ENCODE results near the gene PRDM16. TPM values are rescaled to one million over a fixed set of nuclear protein-coding genes. Genes with fewer than 3 reads are reported as not detected.

The PRDM16 gene
- total RNA-seq, 1 experiment from 2014 or later, result 6.1 TPM

- intact Hi-C loops (cut with micrococcal nuclease), result no loop called here
- ChIA-PET POLR2A (no interaction called here), RAD21 (ENCODE audit: low non-redundant PET in 1 of 2, low total read pairs in 2 of 2, uncharacterized antibody in 2 of 2, unreplicated experiment in 2 of 2) (no interaction called here), CTCF (no interaction called here)
- BruUV-seq (replicated peaks), result no TSS peak
- TF ChIP-seq POLR2A (IDR thresholded peaks at IDR 0.05; ENCODE audit: borderline replicate concordance, extremely low read depth, insufficient read depth, insufficient read length), result no peak
- Histone ChIP-seq H3K4me1 (ENCODE audit: control insufficient read depth in 1 of 2, insufficient read depth in 2 of 2, low read length in 2 of 2) (no peaks in the 10 kb centered on the region), H3K36me3 (ENCODE audit: control insufficient read depth in 1 of 2, insufficient read depth in 2 of 2, low read length in 2 of 2) (no peaks in the 10 kb centered on the region), H4K20me1 (ENCODE audit: insufficient read depth) (no peaks in the 10 kb centered on the region), H3K9ac (ENCODE audit: low read length) (no peak overlapping the region), H2AFZ (ENCODE audit: low read depth, low read length, poor library complexity, severe bottlenecking) (no peak overlapping the region), H3K27ac (ENCODE audit: low read depth, low read length) (no peak overlapping the region), H3K9me2 (ENCODE audit: insufficient read depth) (no peaks in the 10 kb centered on the region), H3K79me2 (ENCODE audit: insufficient read depth, low read length) (no peaks in the 10 kb centered on the region), H3K27me3 (ENCODE audit: insufficient read depth, low read length) (no peaks in the 10 kb centered on the region), H3K4me2 (ENCODE audit: low read length) (no peak overlapping the region), H3K9me3 (ENCODE audit: control insufficient read depth in 1 of 2, insufficient read depth in 1 of 2, low read depth in 1 of 2, low read length in 2 of 2) (no peaks in the 10 kb centered on the region), H3K4me3 (replicated peaks in 1 of 2; ENCODE audit: low read depth in 1 of 2, low read length in 2 of 2) (no peak overlapping the region)
- no peak for DNase-seq (ENCODE audit: low read depth, low spot score)
- no peak for ATAC-seq
These were observed 22.3 kb downstream of the PRDM16 start for GRCh38 chr1:3091334-3091733.

DNA sequence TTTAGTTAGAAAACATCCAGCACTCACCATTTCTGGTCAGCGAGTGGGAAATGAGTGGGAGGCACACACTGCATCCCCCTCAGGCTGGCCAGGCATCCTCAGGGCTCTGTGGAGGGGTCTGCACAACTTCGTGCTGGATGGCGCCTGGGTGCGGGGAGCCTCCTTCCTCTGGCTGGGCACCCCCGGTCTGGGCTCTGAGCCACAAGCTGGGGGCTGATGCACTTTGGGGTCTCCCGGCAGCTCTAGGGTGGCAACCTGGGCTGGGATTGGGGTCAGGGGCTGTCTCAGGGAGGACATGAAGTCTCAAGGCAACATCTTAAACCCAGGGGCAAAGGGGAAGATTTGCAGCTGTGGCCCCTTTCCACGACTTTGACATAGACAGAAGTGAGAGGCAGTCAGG is 23.5 kb downstream of the PRDM16 start:
- Histone ChIP-seq H2AFZ (ENCODE audit: low read depth, low read length, poor library complexity, severe bottlenecking) (no peak overlapping the region), H3K27ac (ENCODE audit: low read depth, low read length) (no peak overlapping the region), H3K36me3 (ENCODE audit: control insufficient read depth in 1 of 2, insufficient read depth in 2 of 2, low read length in 2 of 2) (no peaks in the 10 kb centered on the region), H3K27me3 (ENCODE audit: insufficient read depth, low read length) (no peaks in the 10 kb centered on the region), H3K79me2 (ENCODE audit: insufficient read depth, low read length) (no peaks in the 10 kb centered on the region), H3K4me2 (ENCODE audit: low read length) (no peak overlapping the region), H3K4me1 (ENCODE audit: control insufficient read depth in 1 of 2, insufficient read depth in 2 of 2, low read length in 2 of 2) (no peaks in the 10 kb centered on the region), H3K9me3 (ENCODE audit: control insufficient read depth in 1 of 2, insufficient read depth in 1 of 2, low read depth in 1 of 2, low read length in 2 of 2) (no peaks in the 10 kb centered on the region), H3K9ac (ENCODE audit: low read length) (no peak overlapping the region), H3K9me2 (ENCODE audit: insufficient read depth) (no peaks in the 10 kb centered on the region), H3K4me3 (replicated peaks in 1 of 2; ENCODE audit: low read depth in 1 of 2, low read length in 2 of 2) (no peak overlapping the region), H4K20me1 (ENCODE audit: insufficient read depth) (no peaks in the 10 kb centered on the region)
- ChIA-PET RAD21 (ENCODE audit: low non-redundant PET in 1 of 2, low total read pairs in 2 of 2, uncharacterized antibody in 2 of 2, unreplicated experiment in 2 of 2) (no interaction called here), CTCF (no interaction called here), POLR2A (no interaction called here)
- DNase-seq (ENCODE audit: low read depth, low spot score) (no peak), ATAC-seq (no peak)
- BruUV-seq (replicated peaks), result no TSS peak
- TF ChIP-seq SRF (IDR thresholded peaks at IDR 0.05; ENCODE audit: low read depth), result no peak
- TF ChIP-seq EZH2phosphoT487 (IDR thresholded peaks at IDR 0.05; ENCODE audit: borderline replicate concordance), result no peak
- no peak for TF ChIP-seq FOSL1 (IDR thresholded peaks at IDR 0.05; ENCODE audit: low read depth)
- no peak for TF ChIP-seq JUND (IDR thresholded peaks at IDR 0.05)
- no peak for TF ChIP-seq MAX (IDR thresholded peaks at IDR 0.05)
- TF ChIP-seq POLR2A (IDR thresholded peaks at IDR 0.05; ENCODE audit: borderline replicate concordance, extremely low read depth, insufficient read depth, insufficient read length), result no peak
- no peak for TF ChIP-seq ELF1 (IDR thresholded peaks at IDR 0.05; ENCODE audit: borderline replicate concordance, low read depth)
- intact Hi-C loops (cut with micrococcal nuclease), result no loop called here
